HG03378 (cell line): ENCODE data around the gene BTNL9.
"Not testable (repeated sequence)": the region's sequence is repeated elsewhere in the genome, so short reads cannot be mapped to it uniquely, and the experiment has no call there.

Experiments
- ATAC-seq: cut with Tn5 transposase; IDR thresholded peaks from one replicate; pipeline ENCODE4 v1.9.1; 2021; ENCODE audit warnings: mild to moderate bottlenecking, moderate library complexity; ENCODE audit not compliant: unreplicated experiment

BTNL9 gene

GRCh38 chr5:181042036-181042713, 2.1 kb downstream of the BTNL9 start:
- no peak for ATAC-seq

GRCh38 chr5:181042722-181043121, 2.7 kb downstream of the BTNL9 start:
- no peak for ATAC-seq

- no peak for ATAC-seq
Observed at GRCh38 chr5:181043285-181044092, 3.4 kb downstream of the BTNL9 start.

DNA sequence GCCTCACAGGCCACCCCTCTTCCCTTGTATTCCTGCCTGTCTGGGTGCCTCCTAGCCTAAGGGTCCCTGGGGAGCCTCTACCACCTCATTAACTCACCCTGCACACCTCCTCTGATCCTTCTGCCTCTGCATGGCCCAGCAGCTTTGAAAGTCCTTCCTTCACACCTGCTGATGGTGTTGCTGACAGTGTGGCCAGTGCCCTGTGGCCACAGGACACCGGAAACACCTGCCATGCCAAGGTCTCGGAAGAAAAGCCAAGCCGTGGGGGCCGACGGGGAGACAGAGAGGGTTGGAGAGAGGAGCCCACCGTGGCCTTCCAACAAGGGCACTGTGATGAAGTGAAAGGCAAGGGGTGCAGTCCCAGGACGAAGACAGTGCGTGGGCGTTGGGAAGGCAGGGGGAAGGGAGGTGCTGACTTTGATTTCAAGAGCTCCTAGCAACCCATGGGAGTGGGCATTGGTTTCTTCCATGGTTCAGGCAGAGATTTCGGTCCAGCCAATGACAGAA, 4.1 kb downstream of the BTNL9 start:
- ATAC-seq = no peak

DNA sequence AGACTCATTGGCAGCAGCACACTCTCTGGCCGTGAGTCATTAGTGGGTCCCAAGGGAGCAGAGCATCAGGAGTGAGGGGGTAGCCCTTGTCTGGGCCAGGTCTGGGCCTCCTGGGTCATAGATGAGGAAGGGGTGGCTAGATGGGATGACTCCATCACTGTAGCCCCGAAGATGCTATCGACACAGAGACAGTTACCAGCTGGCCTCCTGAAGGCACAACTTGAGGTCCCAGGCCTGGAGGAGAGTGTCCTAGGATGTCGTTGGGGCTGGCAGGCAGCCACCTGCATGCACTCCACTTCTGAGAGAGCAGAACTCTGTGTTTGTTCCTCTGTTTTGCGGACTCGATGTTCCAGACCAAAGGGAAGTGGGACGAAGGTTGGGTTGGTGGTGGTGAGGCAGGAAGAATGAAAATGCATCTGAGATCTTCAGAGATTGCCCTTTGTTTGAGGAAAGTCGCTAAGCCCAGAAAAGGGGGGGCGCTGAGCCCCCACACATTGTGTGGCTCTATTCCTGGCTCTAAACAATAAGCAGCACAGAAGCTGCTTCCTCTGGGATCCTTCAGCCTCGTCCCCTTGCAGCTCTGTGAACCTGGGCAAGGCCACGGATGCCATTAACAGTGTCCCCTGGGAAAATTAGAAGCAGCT, 4.7 kb downstream of the BTNL9 start:
- ATAC-seq = no peak

DNA sequence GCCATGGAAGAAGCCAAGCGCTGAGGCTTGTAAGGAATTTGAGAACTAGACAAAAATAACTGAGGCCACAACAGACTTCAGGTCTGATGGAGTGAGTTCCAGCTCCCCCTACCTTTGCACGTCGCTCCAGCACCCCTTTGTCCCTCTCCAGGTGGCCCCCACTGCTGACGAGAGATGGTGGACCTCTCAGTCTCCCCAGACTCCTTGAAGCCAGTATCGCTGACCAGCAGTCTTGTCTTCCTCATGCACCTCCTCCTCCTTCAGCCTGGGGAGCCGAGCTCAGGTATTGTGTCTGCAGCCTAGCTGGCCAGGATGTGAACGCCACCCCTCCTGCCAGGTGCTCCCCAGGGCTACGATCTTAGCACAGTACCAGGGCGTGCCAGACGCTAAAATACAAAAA, 5.2 kb downstream of the BTNL9 start:
- no peak for ATAC-seq

GRCh38 chr5:181045857-181046256, 5.8 kb downstream of the BTNL9 start:
- ATAC-seq = not testable (repeated sequence)

DNA sequence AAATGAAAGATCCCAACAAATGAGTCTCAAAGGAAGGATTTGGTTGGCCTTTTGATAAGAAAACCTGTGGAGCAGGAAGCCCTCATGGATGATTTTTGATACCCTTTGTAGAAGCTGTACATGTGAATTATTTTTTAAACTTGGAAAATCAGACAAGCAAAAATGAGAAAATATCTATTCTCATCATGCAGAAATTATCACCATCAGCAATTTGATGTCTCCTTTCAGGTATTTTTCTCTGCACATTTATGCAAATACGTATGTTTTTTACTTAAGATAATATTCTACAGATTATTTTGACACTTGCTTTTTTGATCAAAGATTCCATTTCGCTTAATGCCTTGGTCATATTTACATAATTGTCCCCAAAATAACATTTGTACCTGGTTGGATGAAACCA, 7.2 kb downstream of the BTNL9 start:
- ATAC-seq = no peak

GRCh38 chr5:181047921-181048320, 7.9 kb downstream of the BTNL9 start:
- no peak for ATAC-seq

DNA sequence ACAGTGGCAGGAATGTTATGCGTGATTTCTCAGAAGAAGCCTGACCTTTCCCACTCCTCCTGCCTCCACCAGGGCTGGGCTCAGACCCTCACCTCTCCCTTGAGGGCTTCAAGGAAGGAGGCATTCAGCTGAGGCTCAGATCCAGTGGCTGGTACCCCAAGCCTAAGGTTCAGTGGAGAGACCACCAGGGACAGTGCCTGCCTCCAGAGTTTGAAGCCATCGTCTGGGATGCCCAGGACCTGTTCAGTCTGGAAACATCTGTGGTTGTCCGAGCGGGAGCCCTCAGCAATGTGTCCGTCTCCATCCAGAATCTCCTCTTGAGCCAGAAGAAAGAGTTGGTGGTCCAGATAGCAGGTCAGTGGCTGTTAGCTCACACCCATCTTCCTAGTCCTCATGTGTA, 9.9 kb downstream of the BTNL9 start:
- no peak for ATAC-seq

DNA sequence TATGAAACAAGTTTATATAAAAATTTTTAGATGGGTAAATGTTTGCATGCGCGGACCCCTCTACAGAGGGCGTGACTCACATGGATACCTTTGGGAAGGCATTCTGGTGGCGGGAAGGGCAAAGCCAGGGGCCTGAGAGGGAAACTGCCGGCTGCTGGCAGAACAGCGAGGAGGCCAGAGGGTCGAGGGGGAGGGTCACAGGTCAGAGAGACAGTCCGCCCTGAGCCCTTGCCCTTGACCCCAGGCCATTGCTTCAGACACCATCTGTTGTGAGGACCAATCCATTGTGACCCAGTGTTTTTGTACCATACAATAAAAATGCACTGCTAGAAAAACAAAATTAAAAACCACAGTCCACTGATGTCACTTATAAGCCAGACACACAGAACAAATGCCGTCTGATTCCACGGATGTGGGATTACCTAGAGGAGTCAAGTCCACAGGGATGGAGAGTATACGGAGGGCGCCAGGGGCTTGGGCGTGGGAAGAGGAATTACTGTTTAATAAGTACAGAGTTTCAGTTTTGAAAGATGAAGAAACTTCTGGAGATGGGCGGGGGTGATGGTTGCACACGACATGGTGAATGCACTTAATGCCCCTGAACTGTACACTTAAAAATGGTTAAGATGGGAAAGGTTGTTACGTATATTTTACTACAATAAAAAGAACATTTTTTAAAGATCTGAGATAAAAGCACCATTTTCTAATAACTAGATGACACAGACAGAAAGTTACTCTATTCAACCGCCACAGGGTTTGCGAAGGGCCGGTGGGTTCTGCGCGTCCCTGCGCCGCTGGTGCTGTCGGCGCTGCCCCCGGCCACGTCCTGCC, 12.0 kb downstream of the BTNL9 start:
- ATAC-seq = no peak

GRCh38 chr5:181052672-181053487, 12.8 kb downstream of the BTNL9 start:
- no peak for ATAC-seq

- ATAC-seq = no peak
Observed at GRCh38 chr5:181053488-181054121, 13.5 kb downstream of the BTNL9 start.

- no peak for ATAC-seq
Observed at GRCh38 chr5:181054138-181054537, 14.1 kb downstream of the BTNL9 start.

- ATAC-seq = no peak
Observed at GRCh38 chr5:181054871-181055459, 14.9 kb downstream of the BTNL9 start.

DNA sequence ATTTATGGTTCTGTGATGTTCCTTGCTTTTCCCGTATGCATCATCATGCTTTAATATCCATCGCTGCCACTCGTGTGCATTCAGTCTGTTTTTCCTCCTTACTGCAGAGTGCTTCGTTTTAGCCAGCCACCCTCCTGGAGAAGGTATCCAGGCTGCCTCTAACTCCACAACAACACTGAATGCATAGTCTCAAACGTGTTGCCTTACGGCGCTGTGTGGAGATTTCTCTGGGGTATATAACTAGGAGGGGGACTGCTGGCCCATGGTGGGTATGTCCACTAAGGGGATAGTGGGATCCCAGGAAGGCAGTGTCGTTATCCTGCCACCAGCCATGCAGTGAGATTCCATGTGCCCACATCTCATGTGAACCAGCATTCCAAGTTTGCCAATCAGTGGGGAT, 16.4 kb downstream of the BTNL9 start:
- no peak for ATAC-seq

DNA sequence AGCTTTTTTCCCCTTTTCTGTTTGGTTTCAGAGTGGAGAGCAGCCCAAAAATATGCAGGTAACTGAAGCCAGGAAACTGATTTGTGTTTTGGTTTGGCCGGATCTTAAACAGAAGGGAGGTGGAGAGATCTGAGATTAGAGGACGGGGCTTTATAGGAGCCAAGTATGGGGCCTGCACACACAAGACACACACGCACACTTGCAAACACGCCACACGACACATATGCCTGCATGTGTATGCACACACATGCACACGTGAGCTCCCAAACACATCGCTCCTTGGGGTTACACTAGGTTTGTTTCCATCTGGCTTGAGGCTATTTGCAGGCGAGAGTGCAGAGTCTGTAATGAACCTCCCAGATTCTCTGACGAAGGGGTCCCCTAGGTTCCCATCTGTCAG, 18.3 kb downstream of the BTNL9 start:
- no peak for ATAC-seq

GRCh38 chr5:181058786-181059296, 18.8 kb downstream of the BTNL9 start:
- no peak for ATAC-seq
